ENCODE results near the gene RAB7B.
"Not testable (repeated sequence)": the region's sequence is repeated elsewhere in the genome, so short reads cannot be mapped to it uniquely, and the experiment has no call there.

RAB7B gene, protein sequence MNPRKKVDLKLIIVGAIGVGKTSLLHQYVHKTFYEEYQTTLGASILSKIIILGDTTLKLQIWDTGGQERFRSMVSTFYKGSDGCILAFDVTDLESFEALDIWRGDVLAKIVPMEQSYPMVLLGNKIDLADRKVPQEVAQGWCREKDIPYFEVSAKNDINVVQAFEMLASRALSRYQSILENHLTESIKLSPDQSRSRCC

DNA sequence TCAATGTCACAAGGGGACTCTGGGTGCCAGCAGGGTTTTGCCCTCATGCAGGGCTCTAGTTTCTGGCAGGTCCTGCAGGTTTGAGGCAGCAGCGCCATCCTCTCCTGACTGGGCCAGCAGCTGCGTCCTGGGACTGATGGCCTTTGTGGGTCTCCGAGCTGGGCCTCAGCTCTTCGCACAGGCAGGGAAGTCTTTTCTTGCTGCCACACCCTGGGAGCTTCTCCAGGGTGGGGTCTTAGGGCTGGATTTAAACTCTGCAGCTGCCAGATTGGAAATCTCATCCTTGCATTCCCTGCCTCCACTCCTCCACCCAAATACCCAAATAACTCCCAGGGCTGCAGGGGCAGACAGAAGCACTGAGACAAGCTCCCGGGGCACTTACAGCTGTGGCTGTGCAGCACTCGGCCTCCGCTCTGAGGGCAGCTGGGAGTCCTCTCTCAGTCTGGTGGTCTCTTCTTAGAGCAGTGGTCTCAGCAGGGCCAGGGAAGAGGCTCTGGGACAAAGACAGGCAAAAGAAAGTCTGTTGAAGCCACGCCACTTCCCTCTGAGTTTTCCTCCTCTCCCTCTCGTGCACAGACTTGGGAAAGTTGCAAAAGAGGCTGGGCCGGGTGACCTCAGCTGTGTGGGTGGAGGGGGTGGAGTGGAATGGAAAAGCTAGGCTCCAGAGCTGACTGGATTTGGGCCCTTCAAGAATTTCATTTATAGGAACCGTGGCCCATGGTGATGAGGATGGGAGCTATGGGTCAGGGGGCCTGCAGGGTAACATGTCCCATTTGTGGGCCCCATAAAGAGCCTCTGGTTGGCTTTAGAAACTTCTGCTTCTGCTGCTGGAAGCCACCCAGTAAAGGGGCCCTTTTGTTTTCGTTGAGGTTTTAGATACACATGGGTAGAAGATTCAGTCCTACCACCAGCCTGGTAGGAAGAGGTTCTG is at the start of gene RAB7B:
Gene RAB7B (minus strand): TSS at position 525 of the 931 bp plus-strand sequence. CDS start 9,260 bp downstream, outside the sequence.
- DNase-seq (ENCODE audit: low read depth, low spot score), result no peak

DNA sequence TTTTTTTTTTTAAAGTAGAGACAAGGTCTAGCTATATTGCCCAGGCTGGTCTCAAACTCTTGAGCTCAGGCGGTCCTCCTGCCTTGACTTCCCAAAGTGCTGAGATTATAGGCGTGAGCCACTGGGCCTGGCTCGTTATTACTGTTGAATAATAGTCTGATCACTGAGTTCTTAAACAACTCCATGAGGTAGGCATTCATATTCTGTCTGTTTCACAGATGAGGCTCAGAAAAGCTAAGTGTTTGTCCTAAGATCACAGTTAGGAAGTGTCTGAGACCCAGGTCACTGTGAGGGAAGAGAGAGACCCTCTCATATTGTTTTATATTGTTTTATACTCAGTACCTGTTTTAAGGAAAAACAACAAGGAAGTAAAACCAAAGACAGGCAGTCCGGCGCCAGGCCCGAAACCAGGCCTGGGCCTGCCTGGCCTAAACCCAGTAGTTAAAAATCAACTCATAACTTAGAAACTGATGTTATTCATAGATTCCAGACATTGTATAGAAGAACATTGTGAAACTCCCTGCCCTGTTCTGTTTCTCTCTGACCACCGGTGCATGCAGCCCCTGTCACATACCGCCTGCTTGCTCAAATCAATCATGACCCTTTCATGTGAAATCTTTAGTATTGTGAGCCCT is 49.2 kb upstream of the RAB7B start:
- DNase-seq (ENCODE audit: low read depth, low spot score), result not testable (repeated sequence)

DNA sequence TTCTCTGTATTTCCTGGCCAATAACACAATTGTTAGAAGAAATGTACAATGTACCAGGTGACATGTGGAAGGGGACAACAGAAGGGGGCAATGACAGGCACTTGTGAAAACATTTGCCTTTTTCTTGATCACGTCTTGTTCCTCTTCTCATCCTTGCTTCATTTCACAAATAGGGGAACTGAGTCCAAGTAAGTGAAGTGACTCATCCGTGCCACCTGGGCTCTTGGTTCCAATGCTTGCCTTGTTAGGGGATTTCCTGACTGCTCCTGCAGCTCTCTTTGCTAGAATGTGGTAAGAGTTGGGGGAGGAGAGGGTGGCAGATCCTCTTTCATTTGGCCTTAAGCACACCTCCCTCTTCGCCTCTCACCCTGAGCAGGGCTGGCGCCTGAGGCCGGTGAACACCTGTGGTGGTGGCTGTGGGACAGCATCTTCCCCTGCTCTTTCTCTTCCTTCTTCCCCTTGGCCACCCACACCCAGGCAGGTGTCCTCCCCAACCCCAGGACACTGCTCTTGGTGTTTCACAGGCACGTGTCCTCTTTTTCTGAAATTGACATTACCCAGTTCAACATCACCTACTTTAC is 47.5 kb upstream of the RAB7B start:
- no peak for DNase-seq (ENCODE audit: low read depth, low spot score)

DNA sequence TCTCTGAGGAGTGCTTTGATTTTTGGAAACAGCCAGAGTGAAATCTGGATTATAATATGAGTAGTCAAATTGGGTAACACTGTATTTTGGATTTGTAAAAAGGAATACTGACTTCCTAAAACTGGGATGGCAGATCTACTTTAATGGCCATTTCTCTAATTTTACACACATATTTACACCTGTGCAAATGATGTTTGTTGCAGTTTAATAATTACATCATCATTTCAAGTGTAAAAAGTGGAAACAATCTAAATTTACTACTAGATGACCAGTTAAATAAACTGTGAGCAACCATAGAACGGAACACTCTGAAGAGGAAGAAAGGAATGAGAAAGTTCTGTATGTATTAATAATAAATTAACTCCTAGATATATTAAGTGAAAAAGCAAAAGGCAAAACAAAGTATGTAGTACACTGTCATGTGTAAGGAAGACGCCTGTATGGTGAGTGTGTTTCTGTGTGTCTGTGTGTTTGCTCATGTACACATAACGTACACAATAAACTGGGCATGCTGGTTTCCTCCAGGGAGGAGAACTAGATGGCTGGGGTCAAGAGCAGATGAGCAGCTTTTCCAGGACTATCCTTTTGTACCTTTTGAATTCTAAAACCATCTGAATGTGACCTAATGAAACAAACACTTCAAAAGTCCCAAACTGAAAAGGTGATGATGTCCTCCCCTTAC is 46.9 kb upstream of the RAB7B start:
- DNase-seq (ENCODE audit: low read depth, low spot score), result no peak

DNA sequence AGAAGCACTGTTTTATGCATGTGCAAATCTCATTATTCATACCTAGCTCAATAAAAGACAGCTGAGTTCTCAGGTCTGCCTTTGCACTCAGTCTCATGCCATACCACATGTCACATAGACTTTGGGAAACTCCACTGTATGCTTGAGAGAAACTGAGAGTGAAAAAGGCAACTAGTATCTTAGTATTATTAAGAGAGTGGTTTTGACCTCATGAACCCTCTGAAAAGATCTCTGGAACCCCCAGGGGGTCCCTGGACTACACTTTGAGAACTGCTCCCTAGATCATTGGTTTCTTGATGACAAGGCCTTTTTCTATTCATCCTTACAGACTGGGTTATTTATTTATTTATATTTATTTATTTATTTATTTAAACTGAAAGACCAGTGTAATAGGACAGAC is 46.1 kb upstream of the RAB7B start:
- no peak for DNase-seq (ENCODE audit: low read depth, low spot score)

DNA sequence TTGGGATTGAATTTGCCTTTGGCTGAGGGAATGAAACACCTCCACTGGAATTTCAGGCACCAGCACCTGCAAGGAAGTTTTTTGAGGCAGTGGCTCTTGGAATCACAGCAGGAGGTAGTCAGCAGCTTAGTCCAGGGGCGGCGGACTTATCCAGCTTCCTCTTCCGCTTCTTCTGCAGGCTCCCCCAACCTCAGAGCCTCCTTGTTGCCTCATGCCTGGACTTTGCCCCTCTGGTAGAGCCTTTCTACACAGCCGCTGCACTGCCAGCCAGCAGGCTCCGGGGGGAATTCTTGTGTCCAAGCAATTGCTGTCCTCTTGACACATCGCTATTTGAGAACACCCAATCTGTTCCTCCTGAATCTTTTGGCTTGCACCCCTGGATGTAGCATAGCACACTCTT is 45.4 kb upstream of the RAB7B start:
- no peak for DNase-seq (ENCODE audit: low read depth, low spot score)

DNA sequence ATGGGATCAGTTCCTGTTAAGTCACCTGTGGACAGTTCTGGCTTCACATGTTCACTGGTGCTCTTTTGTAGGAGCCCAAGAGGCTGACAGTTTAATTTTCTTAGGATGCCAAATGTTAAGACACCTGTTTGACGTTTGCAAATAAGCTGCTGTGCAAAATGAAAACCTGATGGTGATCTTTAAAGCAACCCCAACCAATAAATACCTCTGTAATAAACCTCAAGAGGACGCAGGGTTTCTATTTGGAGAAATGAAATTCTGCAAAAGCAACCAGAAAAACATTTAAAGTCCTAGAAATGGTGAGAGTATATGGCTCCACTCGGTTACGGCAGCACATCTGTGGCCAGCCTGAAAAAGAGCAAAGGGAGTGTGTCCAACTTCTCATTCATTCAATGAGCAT is 44.1 kb upstream of the RAB7B start:
- DNase-seq (ENCODE audit: low read depth, low spot score), result no peak

DNA sequence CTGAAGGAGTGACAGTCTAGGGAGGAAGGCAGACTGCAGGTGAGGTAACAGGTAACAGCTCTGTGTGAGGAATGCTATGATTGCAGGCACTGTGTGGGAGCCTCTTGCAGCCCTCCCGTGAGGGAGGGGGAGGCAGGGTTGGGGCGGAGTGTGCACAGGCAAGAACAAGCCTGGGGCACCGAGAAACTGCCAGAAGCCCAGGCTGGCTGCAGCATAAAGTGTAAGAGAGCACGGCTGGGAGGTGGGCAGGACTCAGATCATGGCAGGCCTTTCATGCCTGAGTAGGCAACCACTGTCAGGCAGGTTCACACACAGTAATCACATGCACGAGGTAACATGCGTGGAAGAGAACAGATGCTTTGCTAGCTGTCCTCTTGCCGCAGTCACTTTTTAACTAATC is 38.4 kb upstream of the RAB7B start:
- DNase-seq (ENCODE audit: low read depth, low spot score), result no peak

DNA sequence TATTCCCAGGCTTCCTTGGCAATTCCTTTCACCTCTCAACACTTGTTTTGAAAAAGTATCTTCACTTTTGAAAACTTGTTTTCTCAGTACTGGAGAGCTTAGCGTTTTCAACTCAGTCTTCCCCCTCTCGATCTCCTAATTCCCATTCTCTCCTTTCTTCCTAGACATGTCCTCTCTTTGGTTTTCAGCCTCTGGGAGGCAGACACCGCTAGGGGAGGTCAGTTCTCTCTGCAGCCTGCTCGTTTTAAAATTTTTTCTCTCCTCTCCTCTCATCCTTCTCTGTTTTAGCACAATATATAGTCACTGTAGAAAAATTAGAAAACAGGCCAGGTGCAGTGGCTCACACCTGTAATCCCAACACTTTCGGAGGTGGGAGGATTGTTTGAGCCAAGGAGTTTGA is 37.1 kb upstream of the RAB7B start:
- DNase-seq (ENCODE audit: low read depth, low spot score), result no peak

DNA sequence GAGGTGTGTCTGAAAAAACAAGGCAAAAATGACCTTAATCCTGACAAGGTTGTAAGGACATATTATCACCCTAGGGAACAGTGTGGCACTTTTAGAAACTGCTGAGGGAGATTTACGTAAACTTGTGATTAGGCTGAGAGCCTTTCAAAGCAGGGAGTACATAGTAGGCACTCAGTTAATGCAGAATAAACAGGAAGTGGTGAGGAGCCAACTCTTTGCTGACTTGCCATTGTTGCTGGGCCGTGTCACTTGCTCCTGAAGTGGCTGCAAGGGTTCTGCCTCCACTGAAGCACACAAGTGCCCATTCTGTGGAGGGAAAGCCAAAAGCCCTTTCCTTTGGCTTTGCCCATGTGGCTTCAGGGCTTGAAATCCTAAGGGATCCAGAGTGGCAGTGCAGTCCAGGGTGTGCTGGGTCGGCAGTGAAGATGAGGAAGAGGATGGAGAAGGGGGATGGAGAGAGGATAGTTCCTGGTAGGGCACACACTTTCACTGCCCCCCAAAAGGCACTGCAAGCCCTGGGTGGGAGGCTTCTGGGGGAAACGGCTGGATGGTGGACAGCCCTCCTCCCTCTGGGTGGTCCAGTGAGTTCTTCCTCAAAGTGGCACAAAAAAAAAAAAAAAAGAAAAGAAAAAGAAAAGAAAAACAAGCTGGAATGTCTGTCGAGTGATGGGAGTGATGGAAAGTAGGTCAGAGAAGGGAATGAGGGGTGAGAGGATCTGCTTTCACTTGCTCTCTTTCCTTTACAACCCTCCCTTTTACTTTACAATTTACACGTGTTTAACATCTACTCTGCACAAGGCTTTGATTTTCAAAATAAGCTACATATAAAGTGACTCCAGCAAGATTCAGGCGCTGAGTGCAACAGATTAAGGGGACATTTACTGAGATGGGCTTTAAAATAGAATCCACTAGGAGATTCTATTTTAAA is 36.1 kb upstream of the RAB7B start:
- no peak for DNase-seq (ENCODE audit: low read depth, low spot score)

DNA sequence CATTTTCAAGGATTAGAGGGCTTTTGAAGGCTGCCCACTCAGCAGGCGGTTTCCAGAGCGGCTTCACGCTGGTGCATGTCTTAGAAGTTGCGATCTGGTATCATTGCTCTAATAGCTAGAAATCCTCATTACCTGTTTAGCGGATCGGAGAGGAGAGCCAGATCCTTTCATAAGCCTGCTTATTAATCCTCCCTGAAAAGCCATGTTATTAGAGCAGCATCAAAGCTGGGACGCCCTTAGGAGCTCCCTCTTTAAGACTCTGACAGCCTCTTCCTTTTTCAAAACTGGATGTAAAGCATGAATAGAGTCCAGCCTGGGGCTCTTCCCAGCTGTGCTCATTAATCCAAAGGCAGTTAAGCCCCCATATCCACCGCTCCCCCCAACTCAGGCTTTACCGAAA is 34.4 kb upstream of the RAB7B start:
- DNase-seq (ENCODE audit: low read depth, low spot score), result no peak

DNA sequence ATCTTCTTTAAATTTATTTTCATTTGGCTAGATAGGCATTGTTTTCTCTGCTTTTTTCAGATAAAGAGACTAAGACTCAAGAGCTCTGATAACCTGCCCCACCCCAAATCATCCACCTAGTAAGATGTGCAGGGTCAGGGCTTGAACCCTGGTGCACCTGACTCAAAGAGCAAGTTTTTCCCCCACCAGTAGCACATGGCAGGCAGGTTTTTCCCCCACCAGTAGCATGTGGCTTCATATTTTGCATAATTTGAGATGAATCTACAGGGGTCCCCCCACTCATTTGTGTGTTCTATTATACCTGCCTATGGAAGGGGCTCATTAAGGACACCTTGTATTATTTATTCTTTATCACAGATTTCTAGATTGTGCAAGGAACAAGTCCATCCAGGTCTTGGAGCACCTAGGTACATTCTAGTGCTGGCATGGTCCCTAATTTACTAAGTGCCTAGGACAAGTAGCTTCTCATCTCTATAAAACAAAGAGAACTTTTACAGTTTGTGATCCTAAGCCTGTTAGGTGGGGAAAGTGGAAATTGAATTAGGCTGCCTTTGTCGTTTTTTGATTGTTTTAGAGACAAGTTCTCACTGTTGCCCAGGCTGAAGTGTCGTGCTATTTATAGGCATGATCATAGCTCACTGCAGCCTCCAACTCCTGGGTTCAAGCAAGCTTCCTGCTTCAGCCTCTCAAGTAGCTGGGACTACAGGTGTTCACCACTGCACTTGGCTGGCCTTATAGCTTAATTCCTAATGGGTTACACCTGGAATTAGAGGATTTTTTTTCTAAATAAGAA is 33.7 kb upstream of the RAB7B start:
- no peak for DNase-seq (ENCODE audit: low read depth, low spot score)

DNA sequence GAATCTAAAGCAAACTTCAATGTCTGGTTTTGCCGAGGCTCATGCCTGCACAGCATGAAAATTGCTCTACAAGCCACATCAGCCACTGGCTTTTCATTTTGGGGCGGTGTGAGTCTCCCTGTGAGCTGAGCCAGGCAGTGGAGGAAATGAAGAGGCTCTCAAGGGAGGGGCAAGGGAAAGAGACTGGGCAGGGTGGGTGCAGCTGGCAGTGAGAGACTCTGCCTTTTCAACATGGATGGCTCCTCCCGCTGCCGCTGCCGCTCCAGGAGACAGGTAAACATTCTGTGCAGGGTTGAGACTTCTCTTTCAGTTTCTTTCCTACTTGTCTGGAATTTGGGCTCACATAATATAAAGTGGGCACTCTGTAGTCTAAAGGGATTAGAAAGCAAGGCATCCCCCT is 31.8 kb upstream of the RAB7B start:
- DNase-seq (ENCODE audit: low read depth, low spot score), result no peak

DNA sequence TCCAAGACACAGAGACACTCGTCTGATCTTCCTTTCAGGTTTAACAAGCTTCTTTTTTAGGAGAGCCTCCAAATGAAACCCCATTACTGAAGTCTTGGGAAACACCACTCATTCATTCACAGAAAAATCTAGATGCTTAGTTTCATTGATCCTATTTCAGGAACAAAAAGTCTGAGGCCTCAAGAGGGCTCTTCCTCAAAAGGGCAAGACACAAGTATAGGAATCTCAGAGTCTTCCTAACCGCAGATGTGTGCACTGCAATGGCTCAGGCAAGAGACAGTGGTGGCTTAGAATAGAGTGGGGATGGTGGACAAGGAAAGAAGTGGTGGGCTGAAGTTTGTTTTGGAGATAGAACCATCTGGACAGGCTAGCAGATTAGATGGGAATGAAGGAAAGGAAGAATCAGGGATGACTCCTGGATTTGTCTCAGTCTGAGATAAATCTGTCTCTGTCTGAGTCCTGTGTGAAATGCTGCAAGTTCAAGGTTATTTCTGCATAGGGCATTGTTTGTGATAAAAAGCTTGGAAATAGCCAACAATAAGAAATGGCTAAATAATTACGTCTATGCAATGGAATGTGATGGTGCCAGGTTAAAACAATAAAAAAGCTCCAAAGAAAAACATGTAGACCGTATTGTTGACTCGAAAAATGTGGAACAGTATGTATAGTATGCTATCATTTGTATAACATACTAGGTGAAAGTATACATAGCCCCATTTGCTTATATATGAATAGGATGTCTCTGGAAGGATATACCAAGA is 29.4 kb upstream of the RAB7B start:
- DNase-seq (ENCODE audit: low read depth, low spot score), result no peak

DNA sequence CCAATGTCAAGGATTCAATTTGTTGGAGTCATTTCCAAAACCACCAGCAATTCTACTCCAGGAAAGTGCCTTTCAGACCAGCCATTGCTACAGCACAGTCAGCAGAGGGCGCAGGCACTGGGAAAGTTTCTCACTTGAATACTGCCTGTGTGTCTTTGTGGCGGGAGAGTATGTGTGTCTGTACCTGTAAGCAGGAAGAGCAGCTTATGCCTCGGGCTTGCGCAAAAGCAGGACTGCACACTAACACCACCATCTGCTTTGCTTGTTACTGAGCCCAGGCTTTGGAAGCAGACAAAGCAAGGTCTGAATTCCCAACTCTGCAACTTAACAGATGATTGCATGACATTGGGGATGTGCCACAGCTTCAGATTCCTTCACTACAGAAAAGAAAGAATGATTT is 27.5 kb upstream of the RAB7B start:
- DNase-seq (ENCODE audit: low read depth, low spot score), result no peak

DNA sequence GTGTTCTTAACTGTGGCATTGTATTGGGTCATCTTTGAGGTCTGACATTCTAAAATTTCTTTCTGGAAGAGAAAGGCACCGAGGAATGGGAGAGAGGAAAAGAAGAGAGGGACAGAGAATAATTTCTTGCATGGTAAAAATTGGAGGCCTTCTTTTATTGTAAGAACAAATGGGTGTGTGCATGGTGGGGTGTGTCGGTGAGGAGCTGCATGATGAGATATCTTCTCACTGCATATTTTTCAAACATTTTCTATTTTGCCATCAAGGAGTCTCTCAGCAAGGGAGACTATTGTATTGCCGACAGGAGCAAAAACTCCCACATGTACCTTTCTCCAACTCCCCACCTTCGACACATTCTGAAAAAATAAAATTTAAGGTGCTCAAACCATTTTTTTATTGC is 27.0 kb upstream of the RAB7B start:
- no peak for DNase-seq (ENCODE audit: low read depth, low spot score)

DNA sequence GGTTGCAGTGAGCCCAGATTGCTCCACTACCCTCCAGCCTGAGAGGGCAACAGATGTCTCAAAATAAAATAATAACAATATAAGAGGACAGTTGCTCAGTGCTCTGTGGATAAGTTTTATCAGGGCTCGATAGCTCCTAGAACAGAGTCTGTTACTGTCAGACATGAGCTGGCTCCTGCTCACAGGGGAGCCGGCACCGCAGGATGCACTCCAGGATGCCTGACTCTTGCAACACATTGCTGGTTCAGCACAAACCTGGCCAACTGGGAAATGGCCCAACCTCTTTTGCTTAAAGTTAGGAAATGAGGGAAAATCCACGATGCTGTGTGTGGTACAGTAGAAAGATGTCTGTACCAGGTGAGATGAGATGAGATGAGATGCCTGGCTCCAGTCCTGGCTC is 26.3 kb upstream of the RAB7B start:
- DNase-seq (ENCODE audit: low read depth, low spot score), result no peak

DNA sequence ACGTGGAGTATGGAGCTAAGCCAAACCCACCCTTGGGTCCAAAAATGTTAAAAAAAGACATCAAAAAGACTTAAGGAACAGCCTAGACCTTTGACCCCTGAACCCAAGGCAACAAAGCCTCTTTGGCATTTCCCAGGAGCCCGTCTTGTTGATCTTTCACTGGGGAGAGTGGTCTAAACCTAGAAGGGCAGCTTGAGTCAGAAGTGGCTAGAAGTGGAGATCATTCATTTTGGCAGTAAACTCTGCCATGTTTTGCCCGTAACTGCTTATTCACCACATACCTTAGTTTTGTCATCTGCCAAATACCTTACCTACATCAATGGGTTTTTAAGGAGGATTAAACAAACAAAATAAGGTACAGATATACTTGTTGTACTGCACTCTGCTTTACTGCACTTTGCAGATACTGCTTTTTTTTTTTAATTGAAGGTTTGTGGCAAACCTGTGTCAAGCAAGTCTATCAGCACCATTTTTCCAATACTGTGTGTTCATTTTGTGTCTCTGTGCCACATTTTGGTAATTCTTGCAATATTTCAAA is 22.2 kb upstream of the RAB7B start:
- DNase-seq (ENCODE audit: low read depth, low spot score), result no peak

DNA sequence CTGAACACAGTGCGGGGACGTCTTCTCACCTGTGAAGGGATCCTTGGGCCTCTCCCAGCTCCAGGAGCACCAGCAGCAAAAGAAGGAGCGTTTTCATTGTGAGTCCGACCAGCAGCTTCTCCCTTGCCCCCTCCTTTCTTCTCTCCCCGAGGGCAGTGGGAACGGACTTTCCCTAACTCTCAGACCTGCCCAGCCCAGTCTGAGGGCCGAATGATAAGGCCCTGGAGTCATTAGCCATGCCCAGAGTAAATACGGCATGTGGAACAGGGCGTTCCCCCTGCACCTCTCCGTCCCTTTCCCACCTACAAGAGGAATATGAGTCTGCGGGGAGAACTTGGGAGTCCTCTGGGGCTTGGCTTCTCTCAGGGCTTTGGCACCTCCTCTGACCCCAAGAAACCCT is 20.5 kb upstream of the RAB7B start, which contains the start of gene CTSE:
Gene CTSE (minus strand): TSS at position 201 of the 400 bp plus-strand sequence. CDS start 104 bp downstream, at position 97.
- no peak for DNase-seq (ENCODE audit: low read depth, low spot score)
